CD14-positive monocyte (primary cell): ENCODE results near the gene MTUS2. TPM values are rescaled to one million over a fixed set of nuclear protein-coding genes. Genes with fewer than 3 reads are reported as not detected.

Experiments used
- DNase-seq, 3 donors: peaks; one replicate each; pipeline ENCODE4 v3.0.0-alpha.2; 2011 to 2022
- H2AFZ ChIP-seq: 2 replicates; pipeline ENCODE4 v1.6.0; 2012; ENCODE audit warnings: mild to moderate bottlenecking, low read depth, low read length, inconsistent platforms; ENCODE audit not compliant: insufficient read depth, poor library complexity, severe bottlenecking
- H3K27ac ChIP-seq, 2 donors: 1 replicate in 1 of 2; 2 replicates in 1 of 2; pipeline ENCODE4 v1.5.1; 2012 to 2013; ENCODE audit warnings: low read length in 2 of 2, control low read depth in 1 of 2, inconsistent platforms in 1 of 2, low read depth in 1 of 2, mild to moderate bottlenecking in 1 of 2
- H3K27me3 ChIP-seq, 2 donors: one replicate each; pipeline versions ENCODE4 v1.6.0 to v1.6.1; 2011 to 2013; ENCODE audit warnings: low read length in 2 of 2; ENCODE audit not compliant: control insufficient read depth in 2 of 2, insufficient read depth in 2 of 2
- H3K36me3 ChIP-seq, 2 donors: replicated peaks in 1 of 2; 1 replicate in 1 of 2; 2 replicates in 1 of 2; pipeline versions ENCODE4 v1.5.1 to v1.6.1; 2012 to 2013; ENCODE audit warnings: low read length in 2 of 2, control low read depth in 1 of 2, inconsistent platforms in 1 of 2, mild to moderate bottlenecking in 1 of 2; ENCODE audit not compliant: insufficient read depth in 2 of 2, control insufficient read depth in 1 of 2
- H3K4me1 ChIP-seq, 2 donors: 1 replicate in 1 of 2; 2 replicates in 1 of 2; pipeline versions ENCODE4 v1.5.1 to v1.6.1; 2012 to 2013; ENCODE audit warnings: low read length in 2 of 2, control low read depth in 1 of 2, inconsistent platforms in 1 of 2, mild to moderate bottlenecking in 1 of 2, moderate library complexity in 1 of 2; ENCODE audit not compliant: insufficient read depth in 2 of 2, control insufficient read depth in 1 of 2
- H3K4me2 ChIP-seq: replicated peaks from 2 replicates; pipeline ENCODE3; 2012; ENCODE audit warnings: low read length, moderate library complexity, mild to moderate bottlenecking; ENCODE audit not compliant: poor library complexity, severe bottlenecking; ENCODE audit errors: extremely low read depth
- H3K4me3 ChIP-seq, 3 experiments: fragments of 200-600 bp in 1 of 3; sonication (generic) in 1 of 3; replicated peaks in 1 of 3; 1 replicate in 2 of 3; 2 replicates in 1 of 3; pipeline ENCODE4 v1.5.1; 2011 to 2013; ENCODE audit warnings: low read length in 3 of 3, mild to moderate bottlenecking in 3 of 3, control low read depth in 2 of 3, low read depth in 2 of 3, inconsistent platforms in 1 of 3, moderate library complexity in 1 of 3
- H3K79me2 ChIP-seq: 2 replicates; pipeline ENCODE4 v1.6.0; 2012; ENCODE audit warnings: mild to moderate bottlenecking, control low read depth, inconsistent platforms, low read length, moderate library complexity; ENCODE audit not compliant: insufficient read depth
- H3K9ac ChIP-seq: 2 replicates; pipeline ENCODE4 v1.6.0; 2017; ENCODE audit warnings: low read length, mild to moderate bottlenecking; ENCODE audit not compliant: insufficient read depth, poor library complexity, severe bottlenecking
- H3K9me3 ChIP-seq, 2 donors: replicated peaks in 1 of 2; 1 replicate in 1 of 2; 2 replicates in 1 of 2; pipeline versions ENCODE4 v1.5.1 to v1.6.1; 2012 to 2013; ENCODE audit warnings: low read length in 2 of 2, control low read depth in 1 of 2; ENCODE audit not compliant: control insufficient read depth in 1 of 2, insufficient read depth in 1 of 2
- H4K20me1 ChIP-seq: 2 replicates; pipeline ENCODE4 v1.6.0; 2012; ENCODE audit warnings: mild to moderate bottlenecking, low read length, control low read depth, moderate library complexity; ENCODE audit not compliant: insufficient read depth
- H3K27ac Mint-ChIP-seq, 7 donors: one replicate each; pipeline ENCODE4 v1.8.0; 2020; ENCODE audit warnings: mild to moderate bottlenecking in 7 of 7, mixed read lengths in 7 of 7, moderate library complexity in 6 of 7, inconsistent platforms in 2 of 7
- H3K27me3 Mint-ChIP-seq, 3 donors: one replicate each; pipeline ENCODE4 v1.8.0; 2021 to 2022; ENCODE audit warnings: low read depth in 3 of 3, mild to moderate bottlenecking in 3 of 3, mixed read lengths in 3 of 3, moderate library complexity in 3 of 3, inconsistent platforms in 1 of 3
- H3K36me3 Mint-ChIP-seq, 2 donors: one replicate each; pipeline ENCODE4 v1.8.0; 2020; ENCODE audit warnings: mixed read lengths in 2 of 2, inconsistent platforms in 1 of 2, mild to moderate bottlenecking in 1 of 2
- H3K4me1 Mint-ChIP-seq: one replicate; pipeline ENCODE4 v1.8.0; 2020; ENCODE audit warnings: mild to moderate bottlenecking, mixed read lengths
- H3K4me3 Mint-ChIP-seq, 2 donors: one replicate each; pipeline ENCODE4 v1.8.0; 2020; ENCODE audit warnings: mild to moderate bottlenecking in 2 of 2, mixed read lengths in 2 of 2, moderate library complexity in 1 of 2
- H3K9me3 Mint-ChIP-seq, 7 donors: one replicate each; pipeline ENCODE4 v1.8.0; 2020 to 2022; ENCODE audit warnings: mixed read lengths in 7 of 7, mild to moderate bottlenecking in 6 of 7, moderate library complexity in 6 of 7, inconsistent platforms in 2 of 7
- CTCF ChIP-seq: fragments of 200-600 bp; IDR thresholded peaks from one replicate; pipeline ENCODE4 v1.8.0; 2022; ENCODE audit warnings: antibody characterized with exemption, mild to moderate bottlenecking
- whole genome bisulfite sequencing: methylation state at CpG from one replicate; pipeline ENCODE4 v1.1.5; 2013; ENCODE audit warnings: missing lambda C conversion rate; ENCODE audit not compliant: insufficient coverage; 5-methylcytosine and 5-hydroxymethylcytosine counted together
- intact Hi-C, 2 donors: fragments of 100-400 bp; cut with micrococcal nuclease; formaldehyde crosslinking; loops; one replicate each; pipeline versions ENCODE4 v1.15.0 to v1.15.1; 2023
- polyA plus RNA-seq, 3 donors: library from polyadenylated mRNA; depleted of rRNA in 1 of 3; unstranded in 2 of 3; stranded (reverse) in 1 of 3; fragments of 300-500 nt in 2 of 3; fragments of >200 nt in 1 of 3; fragmentation: Illumina TruSeq in 2 of 3; gene quantifications; 1 replicate in 2 of 3; 2 replicates in 1 of 3; pipeline ENCODE4 v1.2.3, GENCODE V29; 2012 to 2021

MTUS2 gene
- polyA plus RNA-seq, 3 donors: 0.04 TPM; not detected in 2

GRCh38 chr13:29143847-29144246 lies 323.7 kb downstream of the MTUS2 start:
- Mint-ChIP-seq H3K4me3 (no peak overlapping the region), H3K4me1 (no peaks in the 10 kb centered on the region), H3K9me3 (peaks cover 0 to 16% (median 4%) of the 10 kb centered on the region in 7 donors), H3K27me3 (peaks cover 0 to 2% (median 1%) of the 10 kb centered on the region in 3 donors), H3K27ac (no peak overlapping the region), H3K36me3 (no peaks in the 10 kb centered on the region)
- Histone ChIP-seq H3K27me3 (no peaks in the 10 kb centered on the region), H3K4me2 (no peak overlapping the region), H3K4me1 (no peaks in the 10 kb centered on the region), H3K9me3 (no peaks in the 10 kb centered on the region), H4K20me1 (no peaks in the 10 kb centered on the region), H2AFZ (no peak overlapping the region), H3K79me2 (no peaks in the 10 kb centered on the region), H3K9ac (no peak overlapping the region), H3K4me3 (no peak overlapping the region), H3K36me3 (no peaks in the 10 kb centered on the region), H3K27ac (no peak overlapping the region)
- DNase-seq: no peak
- intact Hi-C loops: no loop called here
- TF ChIP-seq CTCF: no peak
- no CpG with 5 or more reads among the region's 1 CpG for WGBS

- peaks cover 0 to 6% (median 5%) of the 10 kb centered on the region in 3 donors for H3K27me3 Mint-ChIP-seq
- no peak overlapping the region for H3K9ac ChIP-seq
Measured at GRCh38 chr13:29154390-29154789, 334.3 kb downstream of the MTUS2 start.

More at GRCh38 chr13:29154390-29154789, 334.3 kb downstream of the MTUS2 start:
- Mint-ChIP-seq H3K9me3 (peaks cover 7 to 19% (median 14%) of the 10 kb centered on the region in 7 donors), H3K36me3 (no peaks in the 10 kb centered on the region), H3K4me3 (no peak overlapping the region), H3K27ac (no peak overlapping the region), H3K4me1 (no peaks in the 10 kb centered on the region)
- H3K9me3 ChIP-seq: peaks cover 4 to 10% of the 10 kb centered on the region in 2 donors
- H2AFZ ChIP-seq: no peak overlapping the region
- H4K20me1 ChIP-seq: no peaks in the 10 kb centered on the region
- no peak overlapping the region for H3K4me2 ChIP-seq
- intact Hi-C loops: no loop called here
- H3K27ac ChIP-seq: no peak overlapping the region
- no peaks in the 10 kb centered on the region for H3K79me2 ChIP-seq
- H3K4me3 ChIP-seq: no peak overlapping the region
- no peaks in the 10 kb centered on the region for H3K36me3 ChIP-seq
- H3K27me3 ChIP-seq: no peaks in the 10 kb centered on the region
- no peak for TF ChIP-seq CTCF
- no peaks in the 10 kb centered on the region for H3K4me1 ChIP-seq
- DNase-seq: no peak
- no CpG with 5 or more reads among the region's 2 CpGs for WGBS
